HepG2 (cell line): ENCODE measurements around the gene TUT4. TPM values are rescaled to one million over a fixed set of nuclear protein-coding genes. Genes with fewer than 3 reads are reported as not detected.

ENCODE experiments used
- AGO2 ChIP-seq: fragments of 200-400 bp; formaldehyde crosslinking; optimal IDR thresholded peaks from 2 replicates; pipeline ENCODE3; 2017; ENCODE audit warnings: mild to moderate bottlenecking, low read depth, low read length, moderate library complexity
- CCAR2 ChIP-seq: fragments of 200-400 bp; formaldehyde crosslinking; optimal IDR thresholded peaks from 2 replicates; pipeline ENCODE3; 2018; ENCODE audit warnings: low read depth, mild to moderate bottlenecking, low read length, moderate library complexity
- DNMT1 ChIP-seq: sonication (generic); formaldehyde crosslinking; IDR thresholded peaks from 2 replicates; pipeline ENCODE4 v1.5.1; 2020; ENCODE audit warnings: mild to moderate bottlenecking, missing genetic modification reagents
- GATAD1 ChIP-seq: IDR thresholded peaks from 2 replicates; pipeline ENCODE4 v1.6.1; 2016; ENCODE audit warnings: missing genetic modification reagents, missing compliant biosample characterization
- HOXD1 ChIP-seq: sonication (generic); formaldehyde crosslinking; IDR thresholded peaks from 2 replicates; pipeline ENCODE4 v1.5.0; 2020; ENCODE audit warnings: missing genetic modification reagents
- MAFG ChIP-seq: sonication (generic); formaldehyde crosslinking; IDR thresholded peaks from 2 replicates; pipeline ENCODE4 v1.5.1; 2020; ENCODE audit warnings: mild to moderate bottlenecking, missing genetic modification reagents
- MXD4 ChIP-seq: IDR thresholded peaks from 2 replicates; pipeline ENCODE4 v1.6.1; 2016; ENCODE audit warnings: mild to moderate bottlenecking, missing biosample characterization, missing genetic modification reagents
- SMC3 ChIP-seq: IDR thresholded peaks from 2 replicates; pipeline ENCODE4 v1.6.1; 2011; ENCODE audit warnings: low read length, improper control_type of control experiment
- TSC22D2 ChIP-seq: sonication (generic); formaldehyde crosslinking; IDR thresholded peaks from 2 replicates; pipeline ENCODE4 v1.5.1; 2020; ENCODE audit warnings: missing genetic modification reagents, mild to moderate bottlenecking, borderline replicate concordance
- ZMYM3 ChIP-seq: sonication (generic); formaldehyde crosslinking; IDR thresholded peaks from 2 replicates; pipeline ENCODE4 v1.5.1; 2020; ENCODE audit warnings: mild to moderate bottlenecking, missing genetic modification reagents
- ZNF292 ChIP-seq: sonication (generic); formaldehyde crosslinking; IDR thresholded peaks from 2 replicates; pipeline ENCODE4 v1.8.1; 2022; ENCODE audit warnings: mild to moderate bottlenecking, low read depth, missing genetic modification reagents, borderline replicate concordance
- ZNF891 ChIP-seq: sonication (generic); formaldehyde crosslinking; IDR thresholded peaks from 2 replicates; pipeline ENCODE4 v1.5.0; 2020; ENCODE audit warnings: mild to moderate bottlenecking, missing genetic modification reagents
- ZSCAN12 ChIP-seq: sonication (generic); formaldehyde crosslinking; IDR thresholded peaks from 2 replicates; pipeline ENCODE4 v1.9.0; 2021; ENCODE audit warnings: mild to moderate bottlenecking, missing genetic modification reagents
- polyA plus RNA-seq, 8 experiments: library from polyadenylated mRNA; depleted of rRNA in 3 of 8; stranded (reverse) in 7 of 8; unstranded in 1 of 8; fragments of >200 nt; fragmentation: Illumina TruSeq in 4 of 8; extraction: Trizol in 4 of 8; gene quantifications; 2 replicates each; pipeline versions ENCODE4 v1.2.1 to v1.2.3, GENCODE V29; 2011 to 2016; ENCODE audit warnings: low read depth in 4 of 8, missing spikeins in 1 of 8, mixed read lengths in 1 of 8; ENCODE audit not compliant: insufficient read depth in 1 of 8
- total RNA-seq, 5 experiments: library from RNA; depleted of rRNA; stranded (reverse); fragments of >200 nt; fragmentation: Illumina TruSeq; extraction: Trizol; gene quantifications; 2 replicates each; pipeline ENCODE4 v1.2.3, GENCODE V29; 2016; ENCODE audit warnings: low read depth in 1 of 5
- TF ChIP-seq, protein P1 (sequence below): IDR thresholded peaks from 2 replicates; pipeline ENCODE4 v1.6.1; 2016; ENCODE audit warnings: missing compliant biosample characterization, missing genetic modification reagents, borderline replicate concordance
- TF ChIP-seq, protein P2 (sequence below): sonication (generic); formaldehyde crosslinking; IDR thresholded peaks from 2 replicates; pipeline ENCODE4 v1.4.0; 2020; ENCODE audit warnings: missing genetic modification reagents, low read depth, mild to moderate bottlenecking, borderline replicate concordance
- TF ChIP-seq, protein P3 (sequence below): sonication (generic); formaldehyde crosslinking; IDR thresholded peaks from 2 replicates; pipeline ENCODE4 v1.5.0; 2020; ENCODE audit warnings: mild to moderate bottlenecking, missing genetic modification reagents, borderline replicate concordance
- TF ChIP-seq, protein P4 (sequence below): sonication (generic); formaldehyde crosslinking; IDR thresholded peaks from 2 replicates; pipeline ENCODE4 v1.5.1; 2020; ENCODE audit warnings: mild to moderate bottlenecking, missing genetic modification reagents, moderate library complexity

TUT4 gene
- total and polyA plus RNA-seq, 2 of the 13 experiments (the other 11 are each of a cell fraction or from before 2014, with no cell fraction given) = 44.7 to 53.5 TPM

DNA sequence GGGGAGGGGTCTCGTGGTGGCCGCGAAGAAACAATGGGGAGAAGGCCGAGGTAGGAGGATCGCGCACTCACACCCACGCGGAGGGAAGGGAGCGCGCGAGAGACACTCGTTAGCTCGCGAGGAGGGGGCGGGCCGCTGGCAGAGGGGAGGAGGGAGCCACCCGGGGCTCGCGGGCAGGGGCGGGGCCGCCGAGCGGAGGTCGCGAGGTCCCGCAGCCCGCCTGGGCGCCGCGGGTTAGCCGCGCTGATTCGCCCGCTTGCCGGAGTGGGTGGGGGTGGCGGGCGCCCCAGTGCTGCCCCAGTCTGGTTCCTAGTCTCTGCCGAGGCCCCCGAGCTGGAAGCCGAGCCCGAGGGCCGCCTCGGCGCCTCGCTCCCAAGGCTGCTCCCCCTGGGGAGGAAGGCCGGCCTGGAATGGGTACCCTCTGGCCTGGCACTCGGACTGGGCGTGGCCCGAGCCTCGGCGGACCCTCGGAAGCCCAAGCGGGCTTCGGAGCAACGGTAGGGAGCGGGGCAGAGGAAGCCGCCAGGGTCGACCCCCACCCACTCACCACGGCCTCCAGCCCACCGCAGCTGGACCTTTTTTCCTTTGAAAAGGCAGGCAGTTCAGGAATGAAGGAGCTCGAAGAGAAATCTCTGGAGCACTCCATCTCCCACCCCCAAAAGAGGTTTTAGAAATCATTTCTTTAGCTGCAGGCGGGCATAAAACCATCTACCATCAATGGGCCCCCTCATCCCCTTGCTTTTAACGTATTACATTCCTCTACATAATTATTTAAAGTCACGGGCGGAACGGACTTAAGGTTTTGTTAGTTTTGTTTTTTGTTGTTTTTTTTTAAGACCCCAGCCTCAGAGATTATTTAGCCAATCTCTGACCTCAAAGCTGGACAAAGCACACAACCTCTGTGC is 722 bp upstream of the TUT4 start (continued):
- TF ChIP-seq, protein P1, sequence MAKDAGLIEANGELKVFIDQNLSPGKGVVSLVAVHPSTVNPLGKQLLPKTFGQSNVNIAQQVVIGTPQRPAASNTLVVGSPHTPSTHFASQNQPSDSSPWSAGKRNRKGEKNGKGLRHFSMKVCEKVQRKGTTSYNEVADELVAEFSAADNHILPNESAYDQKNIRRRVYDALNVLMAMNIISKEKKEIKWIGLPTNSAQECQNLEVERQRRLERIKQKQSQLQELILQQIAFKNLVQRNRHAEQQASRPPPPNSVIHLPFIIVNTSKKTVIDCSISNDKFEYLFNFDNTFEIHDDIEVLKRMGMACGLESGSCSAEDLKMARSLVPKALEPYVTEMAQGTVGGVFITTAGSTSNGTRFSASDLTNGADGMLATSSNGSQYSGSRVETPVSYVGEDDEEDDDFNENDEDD (CRISPR knock-in tag) = no peak
- TF ChIP-seq, protein P2, sequence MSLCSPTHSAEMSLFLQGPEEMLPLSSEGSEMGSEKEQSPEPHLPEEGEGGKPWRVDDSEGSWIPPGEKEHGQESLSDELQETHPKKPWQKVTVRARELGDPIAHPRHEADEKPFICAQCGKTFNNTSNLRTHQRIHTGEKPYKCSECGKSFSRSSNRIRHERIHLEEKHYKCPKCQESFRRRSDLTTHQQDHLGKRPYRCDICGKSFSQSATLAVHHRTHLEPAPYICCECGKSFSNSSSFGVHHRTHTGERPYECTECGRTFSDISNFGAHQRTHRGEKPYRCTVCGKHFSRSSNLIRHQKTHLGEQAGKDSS (CRISPR knock-in tag) = no peak
- no peak; the same call in none of the 2 replicates for TF ChIP-seq MXD4 (CRISPR knock-in tag)
- 0 out of 2 replicates have a peak, but pooled peaks have one; percentile 30 for TF ChIP-seq ZMYM3 (CRISPR knock-in tag)
- TF ChIP-seq TSC22D2 (CRISPR knock-in tag) = no peak
- TF ChIP-seq AGO2 = peak; percentile 64
- TF ChIP-seq, protein P3, sequence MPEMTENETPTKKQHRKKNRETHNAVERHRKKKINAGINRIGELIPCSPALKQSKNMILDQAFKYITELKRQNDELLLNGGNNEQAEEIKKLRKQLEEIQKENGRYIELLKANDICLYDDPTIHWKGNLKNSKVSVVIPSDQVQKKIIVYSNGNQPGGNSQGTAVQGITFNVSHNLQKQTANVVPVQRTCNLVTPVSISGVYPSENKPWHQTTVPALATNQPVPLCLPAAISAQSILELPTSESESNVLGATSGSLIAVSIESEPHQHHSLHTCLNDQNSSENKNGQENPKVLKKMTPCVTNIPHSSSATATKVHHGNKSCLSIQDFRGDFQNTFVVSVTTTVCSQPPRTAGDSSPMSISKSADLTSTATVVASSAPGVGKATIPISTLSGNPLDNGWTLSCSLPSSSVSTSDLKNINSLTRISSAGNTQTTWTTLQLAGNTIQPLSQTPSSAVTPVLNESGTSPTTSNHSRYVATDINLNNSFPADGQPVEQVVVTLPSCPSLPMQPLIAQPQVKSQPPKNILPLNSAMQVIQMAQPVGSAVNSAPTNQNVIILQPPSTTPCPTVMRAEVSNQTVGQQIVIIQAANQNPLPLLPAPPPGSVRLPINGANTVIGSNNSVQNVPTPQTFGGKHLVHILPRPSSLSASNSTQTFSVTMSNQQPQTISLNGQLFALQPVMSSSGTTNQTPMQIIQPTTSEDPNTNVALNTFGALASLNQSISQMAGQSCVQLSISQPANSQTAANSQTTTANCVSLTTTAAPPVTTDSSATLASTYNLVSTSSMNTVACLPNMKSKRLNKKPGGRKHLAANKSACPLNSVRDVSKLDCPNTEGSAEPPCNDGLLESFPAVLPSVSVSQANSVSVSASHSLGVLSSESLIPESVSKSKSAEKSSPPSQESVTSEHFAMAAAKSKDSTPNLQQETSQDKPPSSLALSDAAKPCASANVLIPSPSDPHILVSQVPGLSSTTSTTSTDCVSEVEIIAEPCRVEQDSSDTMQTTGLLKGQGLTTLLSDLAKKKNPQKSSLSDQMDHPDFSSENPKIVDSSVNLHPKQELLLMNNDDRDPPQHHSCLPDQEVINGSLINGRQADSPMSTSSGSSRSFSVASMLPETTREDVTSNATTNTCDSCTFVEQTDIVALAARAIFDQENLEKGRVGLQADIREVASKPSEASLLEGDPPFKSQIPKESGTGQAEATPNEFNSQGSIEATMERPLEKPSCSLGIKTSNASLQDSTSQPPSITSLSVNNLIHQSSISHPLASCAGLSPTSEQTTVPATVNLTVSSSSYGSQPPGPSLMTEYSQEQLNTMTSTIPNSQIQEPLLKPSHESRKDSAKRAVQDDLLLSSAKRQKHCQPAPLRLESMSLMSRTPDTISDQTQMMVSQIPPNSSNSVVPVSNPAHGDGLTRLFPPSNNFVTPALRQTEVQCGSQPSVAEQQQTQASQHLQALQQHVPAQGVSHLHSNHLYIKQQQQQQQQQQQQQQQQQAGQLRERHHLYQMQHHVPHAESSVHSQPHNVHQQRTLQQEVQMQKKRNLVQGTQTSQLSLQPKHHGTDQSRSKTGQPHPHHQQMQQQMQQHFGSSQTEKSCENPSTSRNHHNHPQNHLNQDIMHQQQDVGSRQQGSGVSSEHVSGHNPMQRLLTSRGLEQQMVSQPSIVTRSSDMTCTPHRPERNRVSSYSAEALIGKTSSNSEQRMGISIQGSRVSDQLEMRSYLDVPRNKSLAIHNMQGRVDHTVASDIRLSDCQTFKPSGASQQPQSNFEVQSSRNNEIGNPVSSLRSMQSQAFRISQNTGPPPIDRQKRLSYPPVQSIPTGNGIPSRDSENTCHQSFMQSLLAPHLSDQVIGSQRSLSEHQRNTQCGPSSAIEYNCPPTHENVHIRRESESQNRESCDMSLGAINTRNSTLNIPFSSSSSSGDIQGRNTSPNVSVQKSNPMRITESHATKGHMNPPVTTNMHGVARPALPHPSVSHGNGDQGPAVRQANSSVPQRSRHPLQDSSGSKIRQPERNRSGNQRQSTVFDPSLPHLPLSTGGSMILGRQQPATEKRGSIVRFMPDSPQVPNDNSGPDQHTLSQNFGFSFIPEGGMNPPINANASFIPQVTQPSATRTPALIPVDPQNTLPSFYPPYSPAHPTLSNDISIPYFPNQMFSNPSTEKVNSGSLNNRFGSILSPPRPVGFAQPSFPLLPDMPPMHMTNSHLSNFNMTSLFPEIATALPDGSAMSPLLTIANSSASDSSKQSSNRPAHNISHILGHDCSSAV (CRISPR knock-in tag) = no peak
- TF ChIP-seq GATAD1 (CRISPR knock-in tag) = peak; percentile 13; the same call in 1 of the 2 replicates
- no peak for TF ChIP-seq MAFG (CRISPR knock-in tag)
- TF ChIP-seq, protein P4, sequence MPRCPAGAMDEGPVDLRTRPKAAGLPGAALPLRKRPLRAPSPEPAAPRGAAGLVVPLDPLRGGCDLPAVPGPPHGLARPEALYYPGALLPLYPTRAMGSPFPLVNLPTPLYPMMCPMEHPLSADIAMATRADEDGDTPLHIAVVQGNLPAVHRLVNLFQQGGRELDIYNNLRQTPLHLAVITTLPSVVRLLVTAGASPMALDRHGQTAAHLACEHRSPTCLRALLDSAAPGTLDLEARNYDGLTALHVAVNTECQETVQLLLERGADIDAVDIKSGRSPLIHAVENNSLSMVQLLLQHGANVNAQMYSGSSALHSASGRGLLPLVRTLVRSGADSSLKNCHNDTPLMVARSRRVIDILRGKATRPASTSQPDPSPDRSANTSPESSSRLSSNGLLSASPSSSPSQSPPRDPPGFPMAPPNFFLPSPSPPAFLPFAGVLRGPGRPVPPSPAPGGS = peak; percentile 37; the same call in 1 of the 2 replicates
- TF ChIP-seq CCAR2 = no peak
- TF ChIP-seq SMC3 = no peak
- TF ChIP-seq ZNF891 = peak; percentile 69
- no peak for TF ChIP-seq ZSCAN12 (CRISPR knock-in tag)
- no peak for TF ChIP-seq DNMT1 (CRISPR knock-in tag)
- peak; percentile 75; the same call in 1 of the 2 replicates for TF ChIP-seq HOXD1 (CRISPR knock-in tag)
- TF ChIP-seq ZNF292 (CRISPR knock-in tag) = 0 out of 2 replicates have a peak, but pooled peaks have one; percentile 41
